ENCODE data around the gene HOXC13.
A peak's percentile ranks its signal among the peaks of the same experiment; 100 is the strongest.

DNA sequence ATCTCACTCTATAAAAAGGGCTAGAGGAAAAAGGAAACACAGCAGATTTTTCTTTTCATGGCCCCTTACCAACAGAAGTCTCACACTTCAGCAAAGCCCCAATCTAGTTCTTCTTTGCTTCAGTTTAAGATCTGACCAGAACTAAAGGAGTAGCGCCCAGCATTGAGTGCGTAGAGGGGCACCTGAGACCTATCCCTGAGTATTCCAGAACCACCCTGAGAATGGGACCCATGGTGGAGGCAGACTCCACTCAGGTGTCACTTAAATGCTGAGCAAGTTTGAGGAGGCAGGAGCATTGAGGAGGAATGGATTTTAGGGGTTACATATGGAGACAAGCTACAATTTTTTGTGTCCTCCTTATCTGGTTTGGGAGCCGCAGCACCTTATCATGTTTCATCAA, 32.5 kb downstream of the HOXC13 start:
- TF ChIP-seq, protein P1, sequence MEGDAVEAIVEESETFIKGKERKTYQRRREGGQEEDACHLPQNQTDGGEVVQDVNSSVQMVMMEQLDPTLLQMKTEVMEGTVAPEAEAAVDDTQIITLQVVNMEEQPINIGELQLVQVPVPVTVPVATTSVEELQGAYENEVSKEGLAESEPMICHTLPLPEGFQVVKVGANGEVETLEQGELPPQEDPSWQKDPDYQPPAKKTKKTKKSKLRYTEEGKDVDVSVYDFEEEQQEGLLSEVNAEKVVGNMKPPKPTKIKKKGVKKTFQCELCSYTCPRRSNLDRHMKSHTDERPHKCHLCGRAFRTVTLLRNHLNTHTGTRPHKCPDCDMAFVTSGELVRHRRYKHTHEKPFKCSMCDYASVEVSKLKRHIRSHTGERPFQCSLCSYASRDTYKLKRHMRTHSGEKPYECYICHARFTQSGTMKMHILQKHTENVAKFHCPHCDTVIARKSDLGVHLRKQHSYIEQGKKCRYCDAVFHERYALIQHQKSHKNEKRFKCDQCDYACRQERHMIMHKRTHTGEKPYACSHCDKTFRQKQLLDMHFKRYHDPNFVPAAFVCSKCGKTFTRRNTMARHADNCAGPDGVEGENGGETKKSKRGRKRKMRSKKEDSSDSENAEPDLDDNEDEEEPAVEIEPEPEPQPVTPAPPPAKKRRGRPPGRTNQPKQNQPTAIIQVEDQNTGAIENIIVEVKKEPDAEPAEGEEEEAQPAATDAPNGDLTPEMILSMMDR (conservative IDR thresholded peaks at IDR 0.05; ENCODE audit: low read depth in 2 of 2): no peak
- TF ChIP-seq POLR2AphosphoS5 (IDR thresholded peaks at IDR 0.05; ENCODE audit: low read depth): no peak
- TF ChIP-seq, protein P2, sequence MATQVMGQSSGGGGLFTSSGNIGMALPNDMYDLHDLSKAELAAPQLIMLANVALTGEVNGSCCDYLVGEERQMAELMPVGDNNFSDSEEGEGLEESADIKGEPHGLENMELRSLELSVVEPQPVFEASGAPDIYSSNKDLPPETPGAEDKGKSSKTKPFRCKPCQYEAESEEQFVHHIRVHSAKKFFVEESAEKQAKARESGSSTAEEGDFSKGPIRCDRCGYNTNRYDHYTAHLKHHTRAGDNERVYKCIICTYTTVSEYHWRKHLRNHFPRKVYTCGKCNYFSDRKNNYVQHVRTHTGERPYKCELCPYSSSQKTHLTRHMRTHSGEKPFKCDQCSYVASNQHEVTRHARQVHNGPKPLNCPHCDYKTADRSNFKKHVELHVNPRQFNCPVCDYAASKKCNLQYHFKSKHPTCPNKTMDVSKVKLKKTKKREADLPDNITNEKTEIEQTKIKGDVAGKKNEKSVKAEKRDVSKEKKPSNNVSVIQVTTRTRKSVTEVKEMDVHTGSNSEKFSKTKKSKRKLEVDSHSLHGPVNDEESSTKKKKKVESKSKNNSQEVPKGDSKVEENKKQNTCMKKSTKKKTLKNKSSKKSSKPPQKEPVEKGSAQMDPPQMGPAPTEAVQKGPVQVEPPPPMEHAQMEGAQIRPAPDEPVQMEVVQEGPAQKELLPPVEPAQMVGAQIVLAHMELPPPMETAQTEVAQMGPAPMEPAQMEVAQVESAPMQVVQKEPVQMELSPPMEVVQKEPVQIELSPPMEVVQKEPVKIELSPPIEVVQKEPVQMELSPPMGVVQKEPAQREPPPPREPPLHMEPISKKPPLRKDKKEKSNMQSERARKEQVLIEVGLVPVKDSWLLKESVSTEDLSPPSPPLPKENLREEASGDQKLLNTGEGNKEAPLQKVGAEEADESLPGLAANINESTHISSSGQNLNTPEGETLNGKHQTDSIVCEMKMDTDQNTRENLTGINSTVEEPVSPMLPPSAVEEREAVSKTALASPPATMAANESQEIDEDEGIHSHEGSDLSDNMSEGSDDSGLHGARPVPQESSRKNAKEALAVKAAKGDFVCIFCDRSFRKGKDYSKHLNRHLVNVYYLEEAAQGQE (IDR thresholded peaks at IDR 0.05; ENCODE audit: unreplicated experiment): no peak
- TF ChIP-seq EZH2phosphoT487 (IDR thresholded peaks at IDR 0.05; ENCODE audit: unreplicated experiment): no peak
- peak; percentile 79 for TF ChIP-seq EZH2 (IDR thresholded peaks at IDR 0.05; ENCODE audit: low read depth, unreplicated experiment)
- TF ChIP-seq CREB1 (CRISPR knock-in tag; IDR thresholded peaks at IDR 0.05; ENCODE audit: low read depth): no peak
- TF ChIP-seq ZNF114 (CRISPR knock-in tag; IDR thresholded peaks at IDR 0.05): no peak
- TF ChIP-seq, protein P3, sequence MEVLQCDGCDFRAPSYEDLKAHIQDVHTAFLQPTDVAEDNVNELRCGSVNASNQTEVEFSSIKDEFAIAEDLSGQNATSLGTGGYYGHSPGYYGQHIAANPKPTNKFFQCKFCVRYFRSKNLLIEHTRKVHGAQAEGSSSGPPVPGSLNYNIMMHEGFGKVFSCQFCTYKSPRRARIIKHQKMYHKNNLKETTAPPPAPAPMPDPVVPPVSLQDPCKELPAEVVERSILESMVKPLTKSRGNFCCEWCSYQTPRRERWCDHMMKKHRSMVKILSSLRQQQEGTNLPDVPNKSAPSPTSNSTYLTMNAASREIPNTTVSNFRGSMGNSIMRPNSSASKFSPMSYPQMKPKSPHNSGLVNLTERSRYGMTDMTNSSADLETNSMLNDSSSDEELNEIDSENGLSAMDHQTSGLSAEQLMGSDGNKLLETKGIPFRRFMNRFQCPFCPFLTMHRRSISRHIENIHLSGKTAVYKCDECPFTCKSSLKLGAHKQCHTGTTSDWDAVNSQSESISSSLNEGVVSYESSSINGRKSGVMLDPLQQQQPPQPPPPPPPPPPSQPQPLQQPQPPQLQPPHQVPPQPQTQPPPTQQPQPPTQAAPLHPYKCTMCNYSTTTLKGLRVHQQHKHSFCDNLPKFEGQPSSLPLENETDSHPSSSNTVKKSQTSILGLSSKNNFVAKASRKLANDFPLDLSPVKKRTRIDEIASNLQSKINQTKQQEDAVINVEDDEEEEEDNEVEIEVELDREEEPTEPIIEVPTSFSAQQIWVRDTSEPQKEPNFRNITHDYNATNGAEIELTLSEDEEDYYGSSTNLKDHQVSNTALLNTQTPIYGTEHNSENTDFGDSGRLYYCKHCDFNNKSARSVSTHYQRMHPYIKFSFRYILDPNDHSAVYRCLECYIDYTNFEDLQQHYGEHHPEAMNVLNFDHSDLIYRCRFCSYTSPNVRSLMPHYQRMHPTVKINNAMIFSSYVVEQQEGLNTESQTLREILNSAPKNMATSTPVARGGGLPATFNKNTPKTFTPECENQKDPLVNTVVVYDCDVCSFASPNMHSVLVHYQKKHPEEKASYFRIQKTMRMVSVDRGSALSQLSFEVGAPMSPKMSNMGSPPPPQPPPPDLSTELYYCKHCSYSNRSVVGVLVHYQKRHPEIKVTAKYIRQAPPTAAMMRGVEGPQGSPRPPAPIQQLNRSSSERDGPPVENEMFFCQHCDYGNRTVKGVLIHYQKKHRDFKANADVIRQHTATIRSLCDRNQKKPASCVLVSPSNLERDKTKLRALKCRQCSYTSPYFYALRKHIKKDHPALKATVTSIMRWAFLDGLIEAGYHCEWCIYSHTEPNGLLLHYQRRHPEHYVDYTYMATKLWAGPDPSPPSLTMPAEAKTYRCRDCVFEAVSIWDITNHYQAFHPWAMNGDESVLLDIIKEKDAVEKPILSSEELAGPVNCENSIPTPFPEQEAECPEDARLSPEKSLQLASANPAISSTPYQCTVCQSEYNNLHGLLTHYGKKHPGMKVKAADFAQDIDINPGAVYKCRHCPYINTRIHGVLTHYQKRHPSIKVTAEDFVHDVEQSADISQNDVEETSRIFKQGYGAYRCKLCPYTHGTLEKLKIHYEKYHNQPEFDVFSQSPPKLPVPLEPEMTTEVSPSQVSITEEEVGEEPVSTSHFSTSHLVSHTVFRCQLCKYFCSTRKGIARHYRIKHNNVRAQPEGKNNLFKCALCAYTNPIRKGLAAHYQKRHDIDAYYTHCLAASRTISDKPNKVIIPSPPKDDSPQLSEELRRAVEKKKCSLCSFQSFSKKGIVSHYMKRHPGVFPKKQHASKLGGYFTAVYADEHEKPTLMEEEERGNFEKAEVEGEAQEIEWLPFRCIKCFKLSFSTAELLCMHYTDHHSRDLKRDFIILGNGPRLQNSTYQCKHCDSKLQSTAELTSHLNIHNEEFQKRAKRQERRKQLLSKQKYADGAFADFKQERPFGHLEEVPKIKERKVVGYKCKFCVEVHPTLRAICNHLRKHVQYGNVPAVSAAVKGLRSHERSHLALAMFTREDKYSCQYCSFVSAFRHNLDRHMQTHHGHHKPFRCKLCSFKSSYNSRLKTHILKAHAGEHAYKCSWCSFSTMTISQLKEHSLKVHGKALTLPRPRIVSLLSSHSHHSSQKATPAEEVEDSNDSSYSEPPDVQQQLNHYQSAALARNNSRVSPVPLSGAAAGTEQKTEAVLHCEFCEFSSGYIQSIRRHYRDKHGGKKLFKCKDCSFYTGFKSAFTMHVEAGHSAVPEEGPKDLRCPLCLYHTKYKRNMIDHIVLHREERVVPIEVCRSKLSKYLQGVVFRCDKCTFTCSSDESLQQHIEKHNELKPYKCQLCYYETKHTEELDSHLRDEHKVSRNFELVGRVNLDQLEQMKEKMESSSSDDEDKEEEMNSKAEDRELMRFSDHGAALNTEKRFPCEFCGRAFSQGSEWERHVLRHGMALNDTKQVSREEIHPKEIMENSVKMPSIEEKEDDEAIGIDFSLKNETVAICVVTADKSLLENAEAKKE (CRISPR knock-in tag; IDR thresholded peaks at IDR 0.05): no peak
- no peak for TF ChIP-seq JUNB (IDR thresholded peaks at IDR 0.05; ENCODE audit: unreplicated experiment)
- TF ChIP-seq, protein P4, sequence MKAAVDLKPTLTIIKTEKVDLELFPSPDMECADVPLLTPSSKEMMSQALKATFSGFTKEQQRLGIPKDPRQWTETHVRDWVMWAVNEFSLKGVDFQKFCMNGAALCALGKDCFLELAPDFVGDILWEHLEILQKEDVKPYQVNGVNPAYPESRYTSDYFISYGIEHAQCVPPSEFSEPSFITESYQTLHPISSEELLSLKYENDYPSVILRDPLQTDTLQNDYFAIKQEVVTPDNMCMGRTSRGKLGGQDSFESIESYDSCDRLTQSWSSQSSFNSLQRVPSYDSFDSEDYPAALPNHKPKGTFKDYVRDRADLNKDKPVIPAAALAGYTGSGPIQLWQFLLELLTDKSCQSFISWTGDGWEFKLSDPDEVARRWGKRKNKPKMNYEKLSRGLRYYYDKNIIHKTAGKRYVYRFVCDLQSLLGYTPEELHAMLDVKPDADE (IDR thresholded peaks at IDR 0.05): no peak
- no peak for TF ChIP-seq NANOG (IDR thresholded peaks at IDR 0.05; ENCODE audit: borderline replicate concordance)
- no peak for TF ChIP-seq ZNF331 (CRISPR knock-in tag; IDR thresholded peaks at IDR 0.05; ENCODE audit: low read depth)

All from GM23338 (cell line).